ENCODE measurements around the gene SMURF1.

DNA sequence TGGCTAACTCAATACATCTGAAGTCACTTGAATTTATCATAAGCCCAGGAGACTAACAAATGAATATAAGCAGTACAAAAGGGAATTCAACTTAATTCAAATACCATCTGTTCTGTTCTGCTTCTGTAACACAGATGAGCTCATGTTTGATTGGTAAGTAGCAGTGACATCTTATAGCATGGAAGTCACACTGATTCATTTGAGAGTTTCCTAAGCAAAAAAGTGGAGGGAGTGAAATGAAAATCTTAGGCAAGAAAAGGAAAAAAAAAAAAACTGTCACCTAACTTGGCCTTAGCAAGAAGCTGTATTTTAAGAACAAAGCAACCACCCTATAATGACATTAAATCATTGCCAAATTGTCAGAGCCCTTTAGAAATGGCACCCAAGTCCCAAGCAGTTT is 49.5 kb downstream of the SMURF1 start:
- no peak for TF ChIP-seq CTCF (IDR thresholded peaks at IDR 0.05)
- TF ChIP-seq EP300 (IDR thresholded peaks at IDR 0.05) = no peak
- TF ChIP-seq POLR2A (IDR thresholded peaks at IDR 0.05) = no peak
